Measurements from ENCODE around the gene CDSN. TPM values are rescaled to one million over a fixed set of nuclear protein-coding genes. Genes with fewer than 3 reads are reported as not detected.

CDSN gene
- total RNA-seq, 4 donors from 2014 or later, result 0.13 TPM; not detected in 3

DNA sequence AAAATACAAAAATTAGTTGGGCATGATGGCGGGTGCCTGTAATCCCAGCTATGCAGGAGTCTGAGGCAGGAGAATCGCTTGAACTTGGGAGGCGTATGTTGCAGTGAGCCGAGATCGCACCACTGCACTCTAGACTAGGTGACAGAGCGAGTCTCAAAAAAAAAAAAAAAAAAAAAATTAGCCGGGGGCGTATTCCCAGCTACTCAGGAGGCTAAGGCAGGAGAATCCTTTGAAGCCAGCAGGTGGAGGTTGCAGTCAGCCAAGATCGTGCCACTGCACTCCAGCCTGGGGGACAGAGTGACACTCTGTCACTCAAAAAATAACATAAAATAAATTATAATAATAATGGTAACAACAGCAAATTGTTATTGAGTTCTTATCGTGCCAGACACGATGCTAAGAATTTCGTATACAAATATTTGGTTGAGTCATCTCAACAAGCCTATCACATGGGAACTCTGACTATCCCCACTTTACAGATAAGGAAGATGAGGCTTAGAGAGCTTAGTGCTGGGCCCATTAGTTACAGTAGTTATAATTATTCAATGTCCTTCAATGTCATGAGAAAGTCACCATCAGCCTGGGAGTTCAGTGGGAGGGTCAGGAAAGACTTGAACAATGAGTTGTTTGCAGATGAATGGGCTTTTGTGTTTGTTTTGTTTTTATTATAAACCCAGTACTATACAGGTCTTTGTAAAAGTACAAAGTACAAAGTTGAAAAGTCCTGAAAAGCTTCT, 27.3 kb downstream of the CDSN start:
- DNase-seq, result no peak
- TF ChIP-seq, protein P1, sequence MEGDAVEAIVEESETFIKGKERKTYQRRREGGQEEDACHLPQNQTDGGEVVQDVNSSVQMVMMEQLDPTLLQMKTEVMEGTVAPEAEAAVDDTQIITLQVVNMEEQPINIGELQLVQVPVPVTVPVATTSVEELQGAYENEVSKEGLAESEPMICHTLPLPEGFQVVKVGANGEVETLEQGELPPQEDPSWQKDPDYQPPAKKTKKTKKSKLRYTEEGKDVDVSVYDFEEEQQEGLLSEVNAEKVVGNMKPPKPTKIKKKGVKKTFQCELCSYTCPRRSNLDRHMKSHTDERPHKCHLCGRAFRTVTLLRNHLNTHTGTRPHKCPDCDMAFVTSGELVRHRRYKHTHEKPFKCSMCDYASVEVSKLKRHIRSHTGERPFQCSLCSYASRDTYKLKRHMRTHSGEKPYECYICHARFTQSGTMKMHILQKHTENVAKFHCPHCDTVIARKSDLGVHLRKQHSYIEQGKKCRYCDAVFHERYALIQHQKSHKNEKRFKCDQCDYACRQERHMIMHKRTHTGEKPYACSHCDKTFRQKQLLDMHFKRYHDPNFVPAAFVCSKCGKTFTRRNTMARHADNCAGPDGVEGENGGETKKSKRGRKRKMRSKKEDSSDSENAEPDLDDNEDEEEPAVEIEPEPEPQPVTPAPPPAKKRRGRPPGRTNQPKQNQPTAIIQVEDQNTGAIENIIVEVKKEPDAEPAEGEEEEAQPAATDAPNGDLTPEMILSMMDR (IDR thresholded peaks at IDR 0.05), result no peak
- TF ChIP-seq POLR2A (IDR thresholded peaks at IDR 0.05), result no peak
- peaks cover 6 to 18% (median 10%) of the 10 kb centered on the region in 3 donors for H3K4me1 ChIP-seq
- H3K27me3 ChIP-seq, result no peaks in the 10 kb centered on the region
- no peak overlapping the region for H3K27ac ChIP-seq
- H3K4me3 ChIP-seq, result no peak overlapping the region
- H3K9me3 ChIP-seq, result no peaks in the 10 kb centered on the region
- H3K36me3 ChIP-seq, result no peaks in the 10 kb centered on the region
- WGBS, 2 donors, result 83 to 85% methylated on average over 12 of the region's 12 CpGs
- intact Hi-C loops (cut with DNase I), result no loop called here

- Histone ChIP-seq H3K4me1 (peaks cover 6 to 25% (median 10%) of the 10 kb centered on the region in 3 donors), H3K27ac (no peak overlapping the region), H3K27me3 (no peaks in the 10 kb centered on the region), H3K36me3 (no peaks in the 10 kb centered on the region), H3K9me3 (no peaks in the 10 kb centered on the region), H3K4me3 (no peak overlapping the region)
- 93 to 97% methylated on average over 2 of the region's 2 CpGs for WGBS, 2 donors
- DNase-seq, result no peak
- TF ChIP-seq, protein P1 (IDR thresholded peaks at IDR 0.05), result no peak
- no peak for TF ChIP-seq POLR2A (IDR thresholded peaks at IDR 0.05)
- intact Hi-C loops (cut with DNase I), result no loop called here
These were observed 28.0 kb downstream of the CDSN start for GRCh38 chr6:31092238-31092637.

DNA sequence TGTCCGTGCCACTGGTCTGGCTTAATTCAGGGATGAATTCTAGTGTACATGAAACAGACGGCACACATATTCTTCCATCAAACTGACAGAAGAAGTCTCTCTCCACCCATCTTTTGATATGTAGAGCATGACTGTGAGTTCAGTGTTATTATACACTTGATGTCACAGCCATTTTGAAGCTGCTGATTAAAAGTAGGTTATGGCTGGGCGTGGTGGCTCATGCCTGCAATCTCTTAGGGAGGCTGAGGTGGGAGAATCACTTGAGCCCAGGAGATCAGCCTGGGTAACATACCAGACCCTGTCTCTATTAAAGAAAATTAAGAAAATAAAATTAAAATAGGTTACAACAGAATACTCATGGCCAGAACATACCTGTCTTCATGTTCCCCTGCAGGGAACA, 28.6 kb downstream of the CDSN start:
- H3K4me3 ChIP-seq, result no peak overlapping the region
- no peaks in the 10 kb centered on the region for H3K9me3 ChIP-seq
- TF ChIP-seq POLR2A (IDR thresholded peaks at IDR 0.05), result no peak
- TF ChIP-seq, protein P1 (IDR thresholded peaks at IDR 0.05), result no peak
- H3K27me3 ChIP-seq, result no peaks in the 10 kb centered on the region
- H3K36me3 ChIP-seq, result no peaks in the 10 kb centered on the region
- intact Hi-C loops (cut with DNase I), result no loop called here
- WGBS, 2 donors, result 43 to 44% methylated on average over 2 to 3 of the region's 3 CpGs
- H3K27ac ChIP-seq, result no peak overlapping the region
- peaks cover 6 to 30% (median 10%) of the 10 kb centered on the region in 3 donors for H3K4me1 ChIP-seq
- DNase-seq, result no peak

GRCh38 chr6:31090973-31091364, 29.3 kb downstream of the CDSN start:
- Histone ChIP-seq H3K4me3 (no peak overlapping the region), H3K27ac (no peak overlapping the region), H3K9me3 (no peaks in the 10 kb centered on the region), H3K4me1 (peaks cover 6 to 36% (median 10%) of the 10 kb centered on the region in 3 donors), H3K27me3 (no peaks in the 10 kb centered on the region), H3K36me3 (no peaks in the 10 kb centered on the region)
- no peak for TF ChIP-seq POLR2A (IDR thresholded peaks at IDR 0.05)
- TF ChIP-seq, protein P1 (IDR thresholded peaks at IDR 0.05), result no peak
- WGBS, 2 donors, result 85 to 88% methylated on average over 5 to 6 of the region's 6 CpGs
- no peak for DNase-seq
- intact Hi-C loops (cut with DNase I), result no loop called here

DNA sequence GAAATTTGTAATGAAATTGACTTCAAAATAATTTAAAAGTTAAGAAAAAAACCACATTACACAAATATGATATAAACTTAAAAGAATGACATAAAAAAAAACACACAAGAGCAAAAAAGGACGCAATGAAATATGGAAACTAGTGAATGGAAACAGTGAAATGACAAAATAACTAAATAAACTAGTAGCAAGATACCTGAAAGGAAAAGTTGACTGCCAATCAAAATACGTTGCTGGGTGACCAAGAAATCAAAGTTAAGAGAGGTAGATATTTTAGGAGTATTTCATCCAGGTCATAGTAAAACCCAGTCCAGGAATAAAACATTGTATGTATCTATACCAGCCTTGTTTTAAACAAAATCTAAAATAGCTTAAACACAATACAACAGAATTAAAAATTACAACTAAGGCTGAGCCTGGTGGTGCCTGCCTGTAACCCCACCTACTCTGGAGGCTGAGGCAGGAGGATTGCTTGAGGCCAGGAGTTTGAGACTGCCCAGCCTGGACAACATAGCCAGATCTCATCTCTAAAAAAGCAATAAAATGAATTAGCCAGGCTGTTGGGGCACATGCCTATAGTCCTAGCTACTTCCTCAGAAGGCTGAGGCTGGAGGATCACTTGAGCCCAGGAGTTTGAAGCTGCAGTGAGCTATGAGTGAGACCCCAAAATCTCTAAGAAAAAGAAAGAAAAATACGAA, 29.8 kb downstream of the CDSN start:
- DNase-seq, result no peak
- H3K36me3 ChIP-seq, result no peaks in the 10 kb centered on the region
- no peak overlapping the region for H3K4me3 ChIP-seq
- no peak overlapping the region for H3K27ac ChIP-seq
- H3K4me1 ChIP-seq, result peaks cover 6 to 36% (median 10%) of the 10 kb centered on the region in 3 donors
- intact Hi-C loops (cut with DNase I), result no loop called here
- TF ChIP-seq, protein P1 (IDR thresholded peaks at IDR 0.05), result no peak
- no peak for TF ChIP-seq POLR2A (IDR thresholded peaks at IDR 0.05)
- H3K9me3 ChIP-seq, result no peaks in the 10 kb centered on the region
- H3K27me3 ChIP-seq, result no peaks in the 10 kb centered on the region
- 88 to 91% methylated on average over 3 of the region's 3 CpGs for WGBS, 2 donors

Data from esophagus squamous epithelium (tissue), 5 donors.